Measurements from ENCODE around the gene FLACC1.
"Not testable (repeated sequence)": the region's sequence is repeated elsewhere in the genome, so short reads cannot be mapped to it uniquely, and the experiment has no call there.

FLACC1 gene

DNA sequence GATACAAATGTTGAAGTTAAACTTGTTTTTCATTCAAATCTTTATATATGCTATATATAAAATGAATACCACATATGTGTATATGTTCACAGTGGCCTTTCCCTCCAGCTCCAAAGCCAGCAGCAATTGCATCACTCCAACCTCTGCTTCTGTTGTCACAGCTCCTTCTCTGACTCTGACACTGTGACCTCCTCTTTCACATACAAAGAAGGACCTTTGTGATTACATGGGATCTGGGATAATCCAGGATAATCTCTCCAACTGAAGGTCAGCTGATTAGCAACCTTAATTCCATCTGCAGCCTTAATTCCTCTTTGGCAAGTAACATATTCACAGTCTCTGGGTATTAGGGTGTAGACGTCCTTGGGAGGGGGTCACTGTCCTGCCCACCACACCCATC, 8.4 kb downstream of the FLACC1 start:
- no peak for DNase-seq

DNA sequence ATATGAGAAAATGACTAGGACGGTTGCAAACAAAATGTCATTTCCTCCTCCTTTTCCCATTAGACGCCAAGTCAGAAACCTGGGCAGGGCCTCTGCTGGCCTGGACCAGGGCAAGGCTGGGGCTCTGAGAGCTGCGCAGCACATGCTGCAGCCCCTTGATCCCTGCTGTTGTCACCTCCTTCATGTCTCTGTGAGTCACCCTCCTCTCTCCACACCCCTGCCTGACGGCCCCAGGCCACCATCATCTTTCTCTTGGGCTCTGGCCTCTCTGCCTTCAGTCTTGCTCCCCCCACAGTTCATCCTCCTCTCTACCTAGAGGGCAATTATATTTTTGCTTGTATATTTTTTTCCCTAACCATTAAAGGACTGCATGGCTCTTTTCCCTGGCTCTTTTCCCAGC, 10.0 kb downstream of the FLACC1 start:
- no peak for DNase-seq

DNA sequence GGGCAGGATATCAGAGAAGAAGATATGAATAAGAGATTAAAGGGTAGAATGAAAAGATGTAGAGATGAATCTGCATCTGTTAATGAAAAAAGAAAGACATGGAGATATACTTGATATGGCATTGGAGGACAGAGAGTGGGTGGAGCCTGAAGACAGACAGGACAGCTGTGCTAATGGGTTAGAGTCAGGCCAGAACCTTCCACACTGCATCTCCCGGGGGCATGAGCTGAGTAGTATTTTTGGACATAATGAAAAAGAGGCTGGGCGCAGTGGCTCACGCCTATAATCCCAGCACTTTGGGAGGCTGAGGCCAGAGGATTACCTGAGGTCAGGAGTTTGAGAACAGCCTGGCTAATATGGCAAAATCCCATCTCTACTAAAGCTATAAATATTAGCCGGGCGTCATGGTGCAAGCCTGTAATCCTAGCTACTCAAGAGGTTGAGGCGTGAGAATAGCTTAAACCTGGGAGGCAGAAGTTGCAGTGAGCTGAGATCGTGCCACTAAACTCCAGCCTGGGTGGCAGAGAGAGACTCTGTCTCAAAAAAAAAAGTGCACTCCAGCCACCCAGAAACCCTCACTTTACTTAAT, 11.4 kb downstream of the FLACC1 start:
- no peak for DNase-seq

DNA sequence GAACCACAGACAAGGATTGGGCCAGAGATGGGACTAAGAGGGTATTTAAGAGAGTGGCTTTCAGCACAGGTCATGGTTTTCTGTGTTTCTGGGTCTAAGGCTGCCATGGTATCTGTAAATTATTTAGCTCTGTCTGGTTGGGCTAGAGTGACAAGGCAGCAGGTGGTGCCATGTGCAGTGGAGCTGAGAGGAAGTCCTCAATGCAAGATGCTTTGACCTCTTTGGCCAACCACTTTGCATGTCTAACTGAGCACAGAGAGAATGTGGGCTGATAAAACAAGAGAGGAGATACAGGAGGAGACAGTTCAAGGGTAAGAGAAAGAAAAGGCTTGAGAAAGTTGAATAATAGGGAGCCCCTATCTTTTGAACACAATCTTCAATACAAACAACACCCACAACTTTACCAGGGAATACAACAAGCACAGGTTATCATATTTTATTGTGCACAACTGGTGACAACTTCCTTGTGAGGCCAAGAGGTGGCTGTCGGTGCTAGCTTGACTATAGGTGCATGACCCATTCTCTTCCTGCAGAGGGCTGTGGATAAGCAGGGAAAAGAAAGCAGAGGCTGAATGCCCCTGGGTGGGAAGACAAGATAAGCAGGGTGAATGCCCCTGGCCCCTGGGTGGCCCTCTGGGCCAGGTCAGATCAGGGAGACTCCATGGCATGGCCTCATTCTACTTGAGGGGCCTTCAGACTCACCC, 12.3 kb downstream of the FLACC1 start:
- DNase-seq: no peak

DNA sequence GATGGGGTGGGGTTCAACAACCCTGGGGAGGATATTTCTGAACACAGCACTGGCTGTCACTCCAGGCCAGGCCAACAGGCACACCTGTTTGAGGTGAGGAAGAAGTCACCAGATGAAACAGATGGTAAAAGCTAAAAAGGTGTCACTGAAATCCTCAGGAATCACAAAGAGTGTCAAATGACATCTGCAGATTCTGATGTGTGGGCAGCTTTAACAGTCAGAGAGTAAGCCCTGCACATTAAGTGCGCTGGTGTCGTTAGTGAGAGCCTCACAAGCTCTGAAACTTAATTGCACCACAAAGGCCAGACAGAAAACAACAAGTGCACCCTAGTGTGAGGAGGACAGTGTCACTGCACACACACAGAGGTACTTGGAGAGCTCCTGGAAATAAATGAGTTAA, 13.6 kb downstream of the FLACC1 start:
- no peak for DNase-seq

DNA sequence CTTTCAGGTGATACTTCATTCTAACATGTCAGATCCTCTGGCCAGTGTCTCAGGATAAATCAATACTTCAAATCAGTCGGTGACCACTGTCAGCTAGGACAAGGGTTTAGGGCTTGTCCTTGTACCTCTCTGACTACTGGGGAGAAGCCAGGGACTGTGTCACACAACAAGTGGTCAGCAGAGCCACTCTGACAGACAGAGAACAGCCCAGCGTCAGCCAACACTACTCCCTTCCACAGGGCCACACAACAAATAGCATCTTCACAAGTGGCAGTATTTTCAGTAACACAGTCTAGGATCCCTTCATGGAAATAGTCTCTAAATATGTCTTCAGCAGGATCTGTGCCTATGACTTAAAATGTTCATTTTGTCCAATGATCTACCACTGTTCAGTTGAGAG, 14.2 kb downstream of the FLACC1 start:
- DNase-seq: no peak

DNA sequence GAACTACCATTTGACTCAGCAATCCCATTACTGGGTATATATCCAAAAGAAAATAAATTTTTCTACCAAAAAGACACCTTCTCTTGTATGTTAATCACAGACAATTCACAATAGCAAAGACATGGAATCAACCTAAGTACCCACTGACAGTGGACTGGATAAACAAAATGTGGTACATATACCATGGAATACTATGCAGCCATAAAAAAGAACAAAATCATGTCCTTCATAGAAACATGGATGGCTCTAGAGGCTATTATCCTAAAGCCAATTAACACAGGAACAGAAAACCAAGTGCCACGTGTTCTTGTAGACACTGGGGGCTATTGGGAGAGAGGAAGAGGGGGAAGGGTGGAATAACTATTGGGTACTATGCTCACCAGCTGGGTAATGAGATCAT, 27.7 kb downstream of the FLACC1 start:
- no peak for DNase-seq

DNA sequence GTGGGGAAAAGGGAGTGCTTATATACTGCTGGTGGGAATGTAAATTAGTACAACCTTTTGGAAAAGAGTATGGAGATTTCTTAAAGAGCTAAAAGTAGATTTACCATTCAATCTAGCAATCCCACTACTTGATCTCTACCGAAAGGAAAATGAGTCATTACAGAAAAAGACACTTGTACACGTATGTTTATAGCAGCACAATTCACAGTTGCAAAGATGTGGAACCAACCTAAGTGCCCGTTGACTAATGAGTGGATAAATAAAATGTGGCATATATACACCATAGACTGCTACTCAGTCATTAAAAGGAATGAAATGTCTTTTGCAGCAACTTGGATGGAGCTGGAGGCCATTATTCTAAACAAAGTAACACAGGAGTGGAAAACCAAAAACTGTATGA, 29.5 kb downstream of the FLACC1 start:
- no peak for DNase-seq

DNA sequence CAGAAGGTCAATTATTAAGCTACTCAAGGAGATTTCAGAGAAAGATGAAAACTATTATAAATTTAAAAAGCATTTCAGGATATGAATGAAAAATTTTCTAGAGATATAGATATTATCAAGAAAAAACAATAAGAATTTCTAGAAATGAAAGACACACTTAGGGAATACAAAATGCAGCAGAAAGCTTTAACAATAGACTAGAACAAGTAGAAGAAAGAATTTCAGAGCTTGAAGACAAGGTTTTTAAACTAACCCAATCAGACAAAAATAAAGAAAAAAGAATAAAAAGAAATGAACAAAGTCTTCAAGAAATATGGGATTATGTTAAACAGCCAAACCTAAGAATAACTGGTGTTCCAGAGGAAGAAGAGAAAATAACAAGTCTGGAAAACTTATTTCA, 34.4 kb downstream of the FLACC1 start:
- DNase-seq: no peak

DNA sequence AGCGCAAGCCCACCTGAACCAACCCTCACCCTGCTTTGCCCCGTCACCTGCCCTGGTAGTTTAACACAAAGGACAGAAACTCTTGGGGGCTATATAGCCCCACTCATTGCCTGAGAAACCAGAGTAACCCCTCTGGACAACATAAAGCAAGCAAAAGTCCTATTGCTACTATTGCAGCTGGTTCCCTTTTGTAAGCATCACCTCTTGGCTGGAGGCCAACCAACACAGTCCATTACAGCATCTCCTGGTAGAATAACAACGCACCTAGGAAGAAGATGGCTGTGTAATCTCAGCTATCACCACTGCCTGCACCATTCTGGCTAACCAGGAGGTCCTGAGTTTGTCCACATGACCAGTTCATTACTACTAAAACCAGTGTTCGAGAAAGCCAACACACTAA, 36.4 kb downstream of the FLACC1 start:
- no peak for DNase-seq

DNA sequence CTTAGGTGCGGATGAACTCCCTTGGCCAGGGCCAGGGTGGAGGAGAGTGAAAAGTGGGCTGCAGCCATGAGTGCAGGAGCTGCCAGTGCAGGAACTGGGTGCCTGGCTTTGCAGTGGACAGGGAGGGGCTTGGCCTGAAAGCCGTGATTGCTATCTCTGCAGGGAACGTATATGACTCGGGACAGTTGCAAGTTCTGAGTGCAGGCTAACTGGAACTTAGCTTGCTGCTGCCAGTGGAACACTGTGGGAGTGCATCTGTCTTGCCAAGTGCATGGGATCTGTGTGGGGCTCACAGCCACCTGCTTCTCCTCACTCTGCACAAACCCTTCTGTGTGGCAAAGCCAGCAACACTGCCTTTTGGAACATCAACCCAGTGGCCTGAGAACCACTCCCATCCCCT, 36.9 kb downstream of the FLACC1 start:
- no peak for DNase-seq

DNA sequence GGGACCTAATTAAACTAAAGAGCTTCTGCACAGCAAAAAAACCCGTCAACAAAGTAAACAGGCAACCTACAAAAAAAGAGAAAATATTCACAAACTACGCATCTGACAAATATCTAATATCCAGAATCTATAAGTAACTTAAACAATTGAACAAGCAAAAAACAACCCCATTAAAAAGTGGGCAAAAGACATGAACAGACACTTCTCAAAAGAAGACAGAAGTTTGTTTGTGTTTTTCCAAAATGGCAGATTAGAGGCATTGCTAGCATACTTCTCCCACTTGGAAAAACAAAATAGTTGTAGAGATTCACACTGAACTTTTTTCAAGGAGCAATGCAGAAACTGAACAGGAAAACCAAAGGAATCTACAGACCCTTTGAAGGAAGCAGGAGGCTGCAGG, 37.6 kb downstream of the FLACC1 start:
- no peak for DNase-seq

DNA sequence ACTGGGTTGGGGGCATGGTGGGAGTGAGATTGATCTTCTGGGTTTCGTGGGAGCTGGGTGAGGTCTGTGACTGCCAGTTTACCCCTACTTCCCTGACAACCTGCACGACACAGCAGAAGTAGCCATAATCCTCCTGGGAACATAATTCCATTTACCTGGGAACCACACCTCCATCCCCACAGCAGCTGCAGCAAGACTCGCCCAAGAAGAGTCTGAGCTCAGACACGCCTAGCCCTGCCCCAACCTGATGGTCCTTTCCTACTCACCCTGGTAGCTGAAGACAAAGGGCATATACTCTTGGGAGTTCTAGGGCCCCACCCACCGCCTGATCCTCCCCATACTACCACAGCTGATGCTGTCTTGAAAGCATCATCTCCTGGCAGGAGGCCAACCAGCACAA, 43.8 kb downstream of the FLACC1 start:
- DNase-seq: no peak

DNA sequence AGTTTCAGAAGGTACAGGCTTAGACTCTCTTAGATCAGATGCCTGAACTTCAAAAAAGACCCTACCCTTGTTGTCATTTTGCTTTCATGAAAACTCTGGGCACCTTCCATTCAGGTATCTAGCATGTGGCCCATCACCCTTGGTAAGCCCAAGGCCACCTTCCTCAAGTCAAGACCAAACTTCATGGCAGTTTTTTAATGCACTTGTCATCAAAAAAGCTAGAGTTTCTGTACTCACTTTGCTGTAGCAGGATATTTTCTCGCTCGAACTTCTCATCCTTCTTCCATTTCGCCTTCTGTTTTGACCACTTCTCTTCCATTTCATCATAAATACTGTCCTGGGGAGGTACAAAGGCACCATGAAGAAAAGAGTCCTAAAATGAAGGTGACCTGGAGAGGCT, 48.2 kb downstream of the FLACC1 start:
- DNase-seq: no peak

DNA sequence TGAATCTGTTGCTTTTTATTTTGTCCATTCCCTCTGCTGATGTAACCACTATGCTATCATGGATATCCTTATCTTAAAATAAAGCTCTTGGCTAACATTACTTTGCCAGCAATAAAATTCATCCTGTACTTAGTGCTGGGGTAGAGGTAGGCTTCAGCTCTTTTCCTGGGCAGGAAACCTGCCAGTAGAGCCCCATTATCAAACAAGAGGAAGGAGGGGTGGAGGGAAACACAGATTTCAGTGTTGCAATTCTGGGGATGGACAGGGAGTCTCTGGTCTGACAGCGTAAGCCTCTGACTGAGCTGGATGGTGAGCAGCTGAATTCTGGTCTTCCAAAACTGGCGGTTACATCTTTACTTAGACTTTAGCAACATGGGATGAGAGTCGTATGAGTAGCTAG, 49.3 kb downstream of the FLACC1 start:
- no peak for DNase-seq

DNA sequence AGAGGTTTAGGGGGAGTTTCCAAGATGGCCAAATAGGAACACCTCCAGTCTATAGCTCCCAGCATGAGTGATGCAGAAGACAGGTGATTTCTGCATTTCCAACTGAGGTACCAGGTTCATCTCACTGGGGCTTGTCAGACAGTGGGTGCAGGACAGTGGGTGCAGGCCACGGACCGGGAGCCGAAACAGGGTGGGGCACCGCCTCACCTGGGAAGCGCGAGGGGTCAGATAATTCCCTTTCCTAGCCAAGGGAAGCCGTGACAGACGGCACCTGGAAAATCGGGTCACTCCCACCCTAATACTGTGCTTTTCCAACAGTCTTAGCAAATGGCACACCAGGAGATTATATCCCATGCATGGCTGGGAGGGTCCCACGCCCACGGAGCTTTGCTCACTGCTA, 57.2 kb downstream of the FLACC1 start:
- DNase-seq: not testable (repeated sequence)

DNA sequence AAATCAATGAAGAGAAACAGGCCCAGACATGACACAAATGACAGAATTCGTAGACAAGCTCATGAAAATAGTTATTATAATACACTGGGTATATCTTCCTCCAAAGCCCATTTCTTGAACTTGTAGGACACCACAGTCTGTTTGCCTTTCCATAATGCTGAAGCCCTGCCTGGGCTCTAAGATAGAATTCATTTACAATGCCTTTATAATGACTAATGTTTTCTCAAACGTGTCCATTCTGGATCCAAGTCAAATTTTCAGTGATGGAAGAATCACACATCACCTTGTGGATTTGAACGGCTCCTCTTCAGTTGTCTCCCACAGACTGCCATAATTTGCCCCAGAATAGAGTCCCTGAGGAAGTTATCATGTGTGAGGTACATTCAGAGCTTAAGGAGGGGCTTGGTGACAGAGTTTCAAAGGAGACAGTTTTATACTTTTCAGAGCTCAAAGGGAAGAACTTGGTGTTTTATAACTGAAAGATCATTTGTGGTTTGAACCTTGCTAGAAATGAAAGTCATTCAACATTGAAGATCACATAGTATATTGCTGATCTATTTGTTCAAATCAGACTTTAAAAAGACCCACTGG, 58.6 kb downstream of the FLACC1 start:
- no peak for DNase-seq

DNA sequence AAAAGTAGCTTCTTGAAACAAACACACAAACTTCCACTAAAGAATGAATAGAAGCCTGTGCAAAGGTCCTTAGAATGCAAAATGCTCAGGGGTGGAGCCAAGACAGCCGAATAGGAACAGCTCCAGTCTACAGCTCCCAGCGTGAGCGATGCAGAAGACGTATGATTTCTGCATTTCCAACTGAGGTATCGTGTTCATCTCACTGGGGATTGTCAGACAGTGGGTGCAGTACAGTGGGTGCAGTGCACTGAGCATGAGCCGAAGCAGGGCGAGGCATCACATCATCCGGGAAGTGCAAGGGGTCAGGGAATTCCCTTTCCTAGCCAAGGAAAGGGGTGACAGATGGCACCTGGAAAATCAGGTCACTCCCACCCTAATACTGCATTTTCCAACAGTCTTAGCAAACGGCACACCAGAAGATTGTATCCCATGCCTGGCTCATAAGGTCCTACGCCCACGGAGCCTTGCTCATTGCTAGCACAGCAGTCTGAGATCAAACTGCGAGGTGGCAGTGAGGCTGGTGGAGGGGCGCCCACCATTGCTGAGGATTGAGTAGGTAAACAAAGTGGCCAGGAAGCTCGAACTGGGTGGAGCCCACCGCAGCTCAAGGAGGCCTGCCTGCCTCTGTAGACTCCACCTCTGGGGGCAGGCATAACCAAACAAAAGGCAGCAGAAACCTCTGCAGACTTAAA, 66.5 kb downstream of the FLACC1 start:
- not testable (repeated sequence) for DNase-seq

DNA sequence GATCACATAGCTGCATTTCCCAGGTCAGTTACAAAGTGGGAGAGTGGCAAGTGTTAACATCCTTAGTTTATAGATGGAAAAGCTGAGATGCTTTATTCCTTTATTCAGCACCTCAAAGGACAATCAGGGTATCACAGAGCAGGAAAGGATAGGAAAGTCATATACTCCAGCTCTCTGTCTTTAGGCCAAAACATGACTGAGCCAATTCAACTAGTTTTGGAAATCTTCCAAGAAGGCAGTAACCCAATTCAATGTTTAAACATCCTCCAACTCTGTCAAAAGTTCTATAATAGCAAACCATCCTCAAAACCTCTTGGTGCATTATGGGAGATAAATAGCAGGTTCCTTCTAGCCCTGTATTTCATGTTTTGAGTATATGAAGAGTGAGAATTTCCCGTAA, 71.6 kb downstream of the FLACC1 start:
- DNase-seq: no peak

DNA sequence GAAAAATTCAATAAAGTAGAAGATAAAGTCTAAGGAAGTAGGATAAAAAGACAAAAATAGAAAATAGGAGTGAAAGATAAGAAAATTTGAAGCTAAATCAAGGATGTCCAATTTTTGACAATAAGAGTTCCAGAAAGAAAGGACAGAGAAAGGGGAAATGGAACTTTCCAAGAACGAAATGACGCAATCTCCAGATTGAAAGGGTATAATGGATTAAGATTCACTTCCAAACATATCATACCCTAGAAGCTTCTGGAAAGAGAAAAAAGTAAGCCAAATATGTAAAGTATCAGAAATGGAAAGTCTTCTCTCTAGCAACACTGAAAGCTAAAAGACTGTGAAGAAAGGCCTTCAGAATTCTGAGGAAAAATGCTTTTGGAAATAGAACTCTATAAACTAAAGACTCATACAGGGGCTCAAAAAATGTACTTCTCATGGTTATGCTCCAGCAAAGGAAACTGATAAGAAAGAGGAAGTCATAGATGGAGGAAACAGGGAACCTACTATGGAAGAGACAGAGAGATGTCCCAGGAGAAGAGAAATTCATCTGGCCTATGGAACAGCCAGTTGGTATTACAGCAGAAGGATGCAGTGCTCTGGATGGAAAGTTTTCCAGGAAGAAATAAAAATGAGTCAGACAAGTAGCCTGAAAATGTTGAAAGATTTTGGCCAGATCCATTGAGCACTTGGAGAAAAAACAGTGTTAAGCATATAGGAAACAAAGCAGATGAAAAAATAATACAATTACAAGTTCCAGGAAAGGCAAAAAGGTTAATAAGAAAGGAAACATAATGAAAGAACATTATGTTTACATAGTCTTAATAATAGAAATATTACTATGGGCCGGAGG, 76.7 kb downstream of the FLACC1 start:
- no peak for DNase-seq

DNA sequence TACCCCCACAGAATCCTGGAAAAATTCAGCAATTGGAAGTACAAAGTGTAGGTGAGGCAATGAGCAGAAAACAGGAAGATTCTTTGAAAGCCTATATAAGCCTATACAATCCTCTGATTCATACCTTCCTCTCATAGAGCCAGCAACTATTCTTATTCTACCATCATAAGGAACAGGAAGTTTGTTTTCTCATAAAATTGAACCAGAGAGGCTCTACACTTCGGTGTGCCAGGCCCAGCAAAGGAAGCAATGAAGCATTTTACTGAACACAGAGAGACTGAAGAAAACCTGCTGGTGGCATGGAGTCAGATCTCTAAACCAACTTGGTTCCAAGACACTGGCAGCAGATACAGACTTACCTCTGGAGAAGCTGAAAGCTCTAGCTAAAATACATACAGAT, 78.1 kb downstream of the FLACC1 start:
- DNase-seq: no peak

DNA sequence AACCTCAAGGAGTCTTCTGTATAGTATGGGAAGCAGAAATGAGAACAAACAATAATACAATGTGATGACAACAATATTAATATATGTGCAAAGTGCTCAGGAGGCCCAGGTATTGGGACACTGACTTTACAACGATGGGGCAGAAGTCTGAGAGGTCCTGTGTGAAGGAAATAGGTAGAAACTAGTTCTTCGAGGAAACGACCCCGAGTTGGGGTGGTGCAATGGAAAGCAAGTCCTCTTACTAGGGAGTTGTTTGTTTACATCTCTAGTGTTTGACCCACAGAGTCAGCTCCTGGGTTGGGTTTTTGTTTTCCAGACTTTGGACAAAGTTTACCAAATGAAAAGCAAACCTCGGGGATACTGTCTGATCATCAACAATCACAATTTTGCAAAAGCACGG, 80.6 kb downstream of the FLACC1 start:
- DNase-seq: no peak

DNA sequence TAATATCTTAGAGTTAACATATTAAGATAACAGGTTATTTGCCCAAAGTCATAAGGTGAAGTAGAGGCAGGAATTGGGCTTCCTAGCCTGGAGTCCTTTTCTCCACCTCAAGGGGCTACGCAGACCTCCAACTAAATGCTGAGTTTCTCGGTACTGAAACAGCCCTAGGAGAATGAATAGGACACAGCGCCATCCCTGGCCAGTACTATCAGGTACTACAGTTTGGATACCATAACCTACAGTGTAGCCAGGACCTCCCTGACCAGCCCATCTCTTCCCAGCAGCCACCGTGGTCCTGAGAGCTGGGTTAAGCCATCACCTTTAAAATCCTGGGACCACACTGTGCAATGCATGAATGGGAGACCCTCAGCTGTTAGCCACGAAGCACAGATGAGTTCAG, 81.2 kb downstream of the FLACC1 start:
- DNase-seq: no peak
